Esophagus muscularis mucosa (tissue), 4 donors: ENCODE measurements around the gene UBAC1.

ENCODE experiments used
- CTCF ChIP-seq, 3 experiments: fragments of 200-600 bp in 2 of 3; fragments of 450-650 bp in 1 of 3; sonication (generic) in 2 of 3; IDR thresholded peaks; one replicate each; pipeline ENCODE4 v1.5.1; 2017 to 2019; ENCODE audit warnings: antibody characterized with exemption in 3 of 3, mild to moderate bottlenecking in 2 of 3, moderate library complexity in 1 of 3
- EP300 ChIP-seq: sonication (generic); formaldehyde crosslinking; IDR thresholded peaks from one replicate; pipeline ENCODE4 v1.6.1; 2017; ENCODE audit warnings: antibody characterized with exemption
- POLR2A ChIP-seq: fragments of 450-650 bp; IDR thresholded peaks from one replicate; pipeline ENCODE4 v1.6.1; 2017; ENCODE audit warnings: antibody characterized with exemption, moderate library complexity, mild to moderate bottlenecking, low read depth
- POLR2AphosphoS5 ChIP-seq, 2 donors: sonication (generic); formaldehyde crosslinking; IDR thresholded peaks; one replicate each; pipeline ENCODE4 v1.6.1; 2017; ENCODE audit warnings: antibody characterized with exemption in 2 of 2

- TF ChIP-seq POLR2A, result no peak
- TF ChIP-seq POLR2AphosphoS5 (IDR thresholded peaks at IDR 0.05), result no peak
- no peak for TF ChIP-seq CTCF (IDR thresholded peaks at IDR 0.05)
- TF ChIP-seq EP300, result no peak
These were observed 13.6 kb downstream of the UBAC1 start for GRCh38 chr9:135947582-135947981.
